ENCODE results near the gene FASTKD1.

FASTKD1 gene

GRCh38 chr2:169584005-169584877, 10.6 kb upstream of the FASTKD1 start, which contains the start of gene PPIG (continued):
- TF ChIP-seq INSM2 (tag by site-specific recombination; IDR thresholded peaks at IDR 0.05) (peak; percentile 62; the same call in 1 of the 2 replicates), ZSCAN5A (tag by site-specific recombination; IDR thresholded peaks at IDR 0.05) (no peak), ZNF2 (tag by site-specific recombination; IDR thresholded peaks at IDR 0.05) (peak; percentile 80; the same call in 1 of the 2 replicates), ZNF488 (tag by site-specific recombination; IDR thresholded peaks at IDR 0.05) (no peak), ZSCAN18 (tag by site-specific recombination; IDR thresholded peaks at IDR 0.05) (no peak), GLI4 (tag by site-specific recombination; IDR thresholded peaks at IDR 0.05) (no peak), ZNF24 (tag by site-specific recombination; IDR thresholded peaks at IDR 0.05) (peak; percentile 53; the same call in 1 of the 2 replicates), IKZF3 (tag by site-specific recombination; IDR thresholded peaks at IDR 0.05) (no peak), PATZ1 (tag by site-specific recombination; IDR thresholded peaks at IDR 0.05) (peak; percentile 97), BCL11B (tag by site-specific recombination; IDR thresholded peaks at IDR 0.05; ENCODE audit: low read depth) (no peak), ZNF843 (tag by site-specific recombination; IDR thresholded peaks at IDR 0.05) (peak; percentile 25; the same call in 1 of the 2 replicates), ZBTB10 (tag by site-specific recombination; IDR thresholded peaks at IDR 0.05) (no peak), ZNF37A (tag by site-specific recombination; IDR thresholded peaks at IDR 0.05) (no peak), MZF1 (tag by site-specific recombination; IDR thresholded peaks at IDR 0.05; ENCODE audit: borderline replicate concordance) (no peak), ZFP37 (tag by site-specific recombination; IDR thresholded peaks at IDR 0.05) (0 out of 2 replicates have a peak, but pooled peaks have one; percentile 35), ZBTB26 (tag by site-specific recombination; optimal IDR thresholded peaks at IDR 0.05) (peak; percentile 21), ZNF76 (tag by site-specific recombination; IDR thresholded peaks at IDR 0.05; ENCODE audit: borderline replicate concordance, low read depth) (peak; percentile 58; the same call in 1 of the 2 replicates), KLF8 (tag by site-specific recombination; IDR thresholded peaks at IDR 0.05) (peak; percentile 81), GFI1B (tag by site-specific recombination; IDR thresholded peaks at IDR 0.05) (no peak), ZNF621 (tag by site-specific recombination; IDR thresholded peaks at IDR 0.05) (no peak), MYNN (tag by site-specific recombination; IDR thresholded peaks at IDR 0.05; ENCODE audit: borderline replicate concordance) (no peak), ZNF280D (tag by site-specific recombination; IDR thresholded peaks at IDR 0.05) (no peak; the same call in 1 of the 2 replicates), ZNF202 (tag by site-specific recombination; IDR thresholded peaks at IDR 0.05; ENCODE audit: borderline replicate concordance) (no peak)

All from HEK293 (cell line).